H9 (cell line): ENCODE data around the gene CD19. TPM values are rescaled to one million over a fixed set of nuclear protein-coding genes. Genes with fewer than 3 reads are reported as not detected.

Experiments
- DNase-seq: peaks from one replicate; pipeline ENCODE4 v3.0.0-alpha.2; 2017
- H2AFZ ChIP-seq: one replicate; pipeline ENCODE4 v1.6.1; 2013; ENCODE audit warnings: mild to moderate bottlenecking, low read length, control low read depth, moderate library complexity
- H2AK5ac ChIP-seq: 2 replicates; pipeline ENCODE4 v1.6.1; 2013; ENCODE audit warnings: low read length, control low read depth, mixed read lengths; ENCODE audit not compliant: insufficient read length
- H2BK120ac ChIP-seq: one replicate; pipeline ENCODE4 v1.6.1; 2013; ENCODE audit warnings: low read depth, mild to moderate bottlenecking, low read length, control low read depth, inconsistent platforms; ENCODE audit not compliant: poor library complexity, severe bottlenecking
- H2BK12ac ChIP-seq: 2 replicates; pipeline ENCODE4 v1.6.1; 2013; ENCODE audit warnings: low read length, control low read depth, mixed read lengths, low read depth; ENCODE audit not compliant: insufficient read length
- H2BK15ac ChIP-seq: 2 replicates; pipeline ENCODE4 v1.6.1; 2013; ENCODE audit warnings: low read depth, low read length, control low read depth
- H2BK20ac ChIP-seq: one replicate; pipeline ENCODE4 v1.6.1; 2013; ENCODE audit warnings: low read depth, mild to moderate bottlenecking, low read length, control low read depth, inconsistent platforms; ENCODE audit not compliant: poor library complexity, severe bottlenecking
- H2BK5ac ChIP-seq: 2 replicates; pipeline ENCODE4 v1.6.1; 2013; ENCODE audit warnings: low read length, control low read depth, mixed read lengths; ENCODE audit not compliant: insufficient read length
- H3K14ac ChIP-seq: 2 replicates; pipeline ENCODE4 v1.6.1; 2013; ENCODE audit warnings: low read length, control low read depth; ENCODE audit not compliant: insufficient read depth
- H3K18ac ChIP-seq: 2 replicates; pipeline ENCODE4 v1.6.1; 2013; ENCODE audit warnings: low read depth, mild to moderate bottlenecking, mixed read lengths, low read length, control low read depth; ENCODE audit not compliant: insufficient read length
- H3K23ac ChIP-seq: 2 replicates; pipeline ENCODE4 v1.6.1; 2013; ENCODE audit warnings: low read length, control low read depth, mixed read lengths, low read depth; ENCODE audit not compliant: insufficient read length
- H3K23me2 ChIP-seq: 2 replicates; pipeline ENCODE4 v1.6.1; 2013; ENCODE audit warnings: low read depth, mild to moderate bottlenecking, mixed read lengths, low read length, control low read depth; ENCODE audit not compliant: insufficient read length, poor library complexity, severe bottlenecking
- H3K27ac ChIP-seq: 2 replicates; pipeline ENCODE4 v1.5.1; 2013; ENCODE audit warnings: low read length, control low read depth, mixed read lengths, low read depth; ENCODE audit not compliant: insufficient read length
- H3K27me3 ChIP-seq: 2 replicates; pipeline ENCODE4 v1.6.1; 2013; ENCODE audit warnings: low read length, control low read depth, inconsistent platforms; ENCODE audit not compliant: insufficient read depth
- H3K4ac ChIP-seq: 2 replicates; pipeline ENCODE4 v1.6.1; 2013; ENCODE audit warnings: low read depth, mild to moderate bottlenecking, control low read depth, inconsistent platforms, low read length, moderate library complexity
- H3K4me1 ChIP-seq: 2 replicates; pipeline ENCODE4 v1.6.1; 2013; ENCODE audit warnings: low read length, control low read depth, inconsistent platforms; ENCODE audit not compliant: insufficient read depth
- H3K4me2 ChIP-seq: 2 replicates; pipeline ENCODE4 v1.6.1; 2013; ENCODE audit warnings: low read length, control low read depth, mixed read lengths; ENCODE audit not compliant: insufficient read length, insufficient read depth
- H3K56ac ChIP-seq: 2 replicates; pipeline ENCODE4 v1.6.1; 2013; ENCODE audit warnings: low read depth, mild to moderate bottlenecking, mixed read lengths, low read length, control low read depth; ENCODE audit not compliant: insufficient read length
- H3K79me1 ChIP-seq: 2 replicates; pipeline ENCODE4 v1.6.1; 2013; ENCODE audit warnings: low read depth, mild to moderate bottlenecking, moderate library complexity, low read length, control low read depth, inconsistent platforms; ENCODE audit not compliant: insufficient read depth, poor library complexity, severe bottlenecking
- H3K79me2 ChIP-seq: 2 replicates; pipeline ENCODE4 v1.6.1; 2013; ENCODE audit warnings: low read length, control low read depth, inconsistent platforms; ENCODE audit not compliant: insufficient read depth
- H3K9ac ChIP-seq: 2 replicates; pipeline ENCODE4 v1.6.1; 2013; ENCODE audit warnings: low read length, control low read depth, mixed read lengths; ENCODE audit not compliant: insufficient read length; ENCODE audit errors: extremely low read depth
- H3K9me3 ChIP-seq: one replicate; pipeline ENCODE4 v1.6.1; 2013; ENCODE audit warnings: low read depth, low read length, inconsistent platforms; ENCODE audit not compliant: control insufficient read depth
- H3T11ph ChIP-seq: one replicate; pipeline ENCODE4 v1.6.1; 2013; ENCODE audit warnings: mild to moderate bottlenecking, low read length, control low read depth, inconsistent platforms
- H4K20me1 ChIP-seq: one replicate; pipeline ENCODE4 v1.6.1; 2013; ENCODE audit not compliant: control insufficient read depth, insufficient read length, insufficient read depth
- H4K5ac ChIP-seq: 2 replicates; pipeline ENCODE4 v1.6.1; 2013; ENCODE audit warnings: low read depth, mild to moderate bottlenecking, mixed read lengths, low read length, control low read depth; ENCODE audit not compliant: insufficient read length
- H4K8ac ChIP-seq: replicated peaks from 2 replicates; pipeline ENCODE4 v1.6.1; 2013; ENCODE audit warnings: low read length, control low read depth, mixed read lengths, low read depth; ENCODE audit not compliant: insufficient read length
- H4K91ac ChIP-seq: 2 replicates; pipeline ENCODE4 v1.6.1; 2013; ENCODE audit warnings: low read depth, mild to moderate bottlenecking, moderate library complexity, mixed read lengths, low read length, control low read depth; ENCODE audit not compliant: insufficient read length
- H3K27ac Mint-ChIP-seq, 3 experiments: 2 replicates in 2 of 3; 3 replicates in 1 of 3; pipeline ENCODE4 v1.8.0; 2020 to 2021; ENCODE audit warnings: mixed read lengths in 3 of 3, mild to moderate bottlenecking in 1 of 3, moderate library complexity in 1 of 3
- H3K27me3 Mint-ChIP-seq: 2 replicates; pipeline ENCODE4 v1.8.0; 2021; ENCODE audit warnings: low read depth, mild to moderate bottlenecking, moderate library complexity, mixed read lengths
- H3K36me3 Mint-ChIP-seq, 3 experiments: 2 replicates in 2 of 3; 3 replicates in 1 of 3; pipeline ENCODE4 v1.8.0; 2020 to 2021; ENCODE audit warnings: low read depth in 3 of 3, mixed read lengths in 3 of 3; ENCODE audit not compliant: insufficient read depth in 1 of 3
- H3K4me1 Mint-ChIP-seq, 2 experiments: 2 replicates each; pipeline ENCODE4 v1.8.0; 2020; ENCODE audit warnings: mixed read lengths in 2 of 2
- H3K4me3 Mint-ChIP-seq, 2 experiments: 2 replicates in 1 of 2; 3 replicates in 1 of 2; pipeline ENCODE4 v1.8.0; 2020 to 2021; ENCODE audit warnings: mild to moderate bottlenecking in 2 of 2, mixed read lengths in 2 of 2, moderate library complexity in 1 of 2
- H3K9me3 Mint-ChIP-seq, 2 experiments: 2 replicates in 1 of 2; 3 replicates in 1 of 2; pipeline ENCODE4 v1.8.0; 2020; ENCODE audit warnings: mild to moderate bottlenecking in 2 of 2, mixed read lengths in 2 of 2, moderate library complexity in 1 of 2
- WGBS: extraction: QIAGEN DNeasy Blood & Tissue Kit; methylation state at CpG from one replicate; pipeline ENCODE4 v1.1.7; 2013; ENCODE audit warnings: missing lambda C conversion rate, low lambda C conversion rate, mixed read lengths; ENCODE audit not compliant: insufficient read length; ENCODE audit errors: extremely low coverage; 5-methylcytosine and 5-hydroxymethylcytosine counted together
- total RNA-seq: library from RNA; stranded (reverse); gene quantifications from 2 replicates; pipeline ENCODE4 v1.2.1, GENCODE V29; 2021
- TF ChIP-seq, protein P1 (sequence below): fragments of 200-600 bp; sonication (generic); conservative IDR thresholded peaks from 3 replicates; pipeline ENCODE4 v1.8.0; 2021; ENCODE audit warnings: antibody characterized with exemption, mild to moderate bottlenecking

The CD19 gene
- total RNA-seq, 1 experiment from 2014 or later = 0.50 TPM

DNA sequence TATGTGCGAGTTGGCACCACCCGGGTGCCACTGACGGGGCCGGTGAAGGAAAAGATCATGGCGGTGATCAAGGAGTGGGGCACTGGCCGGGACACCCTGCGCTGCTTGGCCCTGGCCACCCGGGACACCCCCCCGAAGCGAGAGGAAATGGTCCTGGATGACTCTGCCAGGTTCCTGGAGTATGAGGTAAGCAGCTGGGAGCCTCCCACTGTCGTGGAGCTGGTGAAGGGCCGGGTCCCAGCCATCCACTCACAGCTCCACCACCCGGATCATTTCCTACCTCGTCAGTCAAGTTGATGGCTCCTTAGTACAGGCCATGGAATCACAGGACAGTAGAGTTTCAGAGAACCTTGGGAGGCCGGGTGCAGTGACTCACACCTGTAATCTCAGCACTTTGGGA, 33.5 kb upstream of the CD19 start:
- Histone ChIP-seq H4K91ac (no peak overlapping the region), H4K20me1 (no peaks in the 10 kb centered on the region), H2BK20ac (no peak overlapping the region), H3K4me1 (no peaks in the 10 kb centered on the region), H3K4ac (no peak overlapping the region), H3K9me3 (no peaks in the 10 kb centered on the region), H3K79me2 (no peaks in the 10 kb centered on the region), H3K56ac (no peak overlapping the region), H3K23me2 (no peaks in the 10 kb centered on the region), H3T11ph (no peak overlapping the region), H3K14ac (no peak overlapping the region), H3K9ac (no peak overlapping the region), H3K27me3 (no peaks in the 10 kb centered on the region), H3K27ac (no peak overlapping the region), H2BK12ac (no peak overlapping the region), H3K79me1 (no peaks in the 10 kb centered on the region), H2AFZ (no peak overlapping the region), H4K5ac (no peak overlapping the region), H4K8ac (no peak overlapping the region), H2BK120ac (no peak overlapping the region), H2BK5ac (no peak overlapping the region), H3K4me2 (no peak overlapping the region), H2AK5ac (no peak overlapping the region), H3K18ac (no peak overlapping the region), H3K23ac (no peak overlapping the region), H2BK15ac (no peak overlapping the region)
- peak overlapping the region; percentile 64 to 77 (median 77); a peak in 2 of 7 replicates for H3K27ac Mint-ChIP-seq
- no peaks in the 10 kb centered on the region; a peak in 1 of 7 replicates for H3K36me3 Mint-ChIP-seq
- no peaks in the 10 kb centered on the region for H3K27me3 Mint-ChIP-seq
- no peak overlapping the region for H3K4me3 Mint-ChIP-seq
- TF ChIP-seq, protein P1, sequence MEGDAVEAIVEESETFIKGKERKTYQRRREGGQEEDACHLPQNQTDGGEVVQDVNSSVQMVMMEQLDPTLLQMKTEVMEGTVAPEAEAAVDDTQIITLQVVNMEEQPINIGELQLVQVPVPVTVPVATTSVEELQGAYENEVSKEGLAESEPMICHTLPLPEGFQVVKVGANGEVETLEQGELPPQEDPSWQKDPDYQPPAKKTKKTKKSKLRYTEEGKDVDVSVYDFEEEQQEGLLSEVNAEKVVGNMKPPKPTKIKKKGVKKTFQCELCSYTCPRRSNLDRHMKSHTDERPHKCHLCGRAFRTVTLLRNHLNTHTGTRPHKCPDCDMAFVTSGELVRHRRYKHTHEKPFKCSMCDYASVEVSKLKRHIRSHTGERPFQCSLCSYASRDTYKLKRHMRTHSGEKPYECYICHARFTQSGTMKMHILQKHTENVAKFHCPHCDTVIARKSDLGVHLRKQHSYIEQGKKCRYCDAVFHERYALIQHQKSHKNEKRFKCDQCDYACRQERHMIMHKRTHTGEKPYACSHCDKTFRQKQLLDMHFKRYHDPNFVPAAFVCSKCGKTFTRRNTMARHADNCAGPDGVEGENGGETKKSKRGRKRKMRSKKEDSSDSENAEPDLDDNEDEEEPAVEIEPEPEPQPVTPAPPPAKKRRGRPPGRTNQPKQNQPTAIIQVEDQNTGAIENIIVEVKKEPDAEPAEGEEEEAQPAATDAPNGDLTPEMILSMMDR = no peak
- H3K9me3 Mint-ChIP-seq = no peaks in the 10 kb centered on the region
- DNase-seq = no peak
- WGBS = no CpG with 5 or more reads among the region's 15 CpGs
- H3K4me1 Mint-ChIP-seq = no peaks in the 10 kb centered on the region
